GM23338 (cell line): Measurements from ENCODE around the gene MPRIP. TPM values are rescaled to one million over a fixed set of nuclear protein-coding genes. Genes with fewer than 3 reads are reported as not detected.

Experiments
- ATAC-seq: fragments of 200-7000 bp; cut with Tn5 transposase; 3 replicates; pipeline ENCODE4 v1.9.1; 2020
- DNase-seq: peaks from one replicate; pipeline ENCODE4 v3.0.0-alpha.2; 2015; ENCODE audit warnings: low spot score
- H2AFZ ChIP-seq: fragments of 200-600 bp; sonication (generic); 2 replicates; pipeline ENCODE4 v1.8.0; 2016; ENCODE audit warnings: antibody characterized with exemption, mild to moderate bottlenecking, moderate library complexity
- H3F3A ChIP-seq: fragments of 200-600 bp; sonication (generic); replicated peaks from 2 replicates; pipeline ENCODE4 v1.8.0; 2017; ENCODE audit warnings: antibody characterized with exemption, mixed run types, low read depth
- H3K27ac ChIP-seq: fragments of 200-600 bp; sonication (generic); 2 replicates; pipeline ENCODE4 v1.6.1; 2016; ENCODE audit warnings: low read depth
- H3K27me3 ChIP-seq: fragments of 200-600 bp; sonication (generic); 2 replicates; pipeline ENCODE4 v1.8.0; 2016; ENCODE audit warnings: mild to moderate bottlenecking, mixed run types, moderate library complexity; ENCODE audit not compliant: insufficient read depth
- H3K36me3 ChIP-seq: fragments of 200-600 bp; sonication (generic); 2 replicates; pipeline ENCODE4 v1.8.0; 2016; ENCODE audit warnings: mild to moderate bottlenecking; ENCODE audit not compliant: insufficient read depth
- H3K4me1 ChIP-seq: fragments of 200-600 bp; sonication (generic); 2 replicates; pipeline ENCODE4 v1.8.0; 2016; ENCODE audit warnings: mild to moderate bottlenecking, moderate library complexity; ENCODE audit not compliant: insufficient read depth
- H3K4me2 ChIP-seq: fragments of 200-600 bp; sonication (generic); 2 replicates; pipeline ENCODE4 v1.7.1; 2017; ENCODE audit warnings: mixed run types
- H3K4me3 ChIP-seq: fragments of 200-600 bp; sonication (generic); 2 replicates; pipeline ENCODE4 v1.6.1; 2016; ENCODE audit warnings: mixed run types
- H3K79me2 ChIP-seq: fragments of 200-600 bp; sonication (generic); replicated peaks from 2 replicates; pipeline ENCODE4 v1.8.0; 2017; ENCODE audit warnings: mild to moderate bottlenecking; ENCODE audit not compliant: insufficient read depth
- H3K9me2 ChIP-seq: fragments of 200-600 bp; sonication (generic); 2 replicates; pipeline ENCODE4 v1.8.0; 2017; ENCODE audit not compliant: insufficient read depth
- H4K20me1 ChIP-seq: fragments of 200-600 bp; sonication (generic); replicated peaks from 2 replicates; pipeline ENCODE4 v1.8.0; 2017; ENCODE audit warnings: mild to moderate bottlenecking; ENCODE audit not compliant: insufficient read depth
- H3K27ac Mint-ChIP-seq: 2 replicates; pipeline ENCODE4 v1.8.0; 2020; ENCODE audit warnings: inconsistent platforms, mild to moderate bottlenecking, moderate library complexity, mixed read lengths
- H3K27me3 Mint-ChIP-seq: 3 replicates; pipeline ENCODE4 v1.8.0; 2022; ENCODE audit warnings: low read depth, mild to moderate bottlenecking, moderate library complexity, mixed read lengths, inconsistent platforms; ENCODE audit not compliant: insufficient read depth, poor library complexity
- H3K36me3 Mint-ChIP-seq: 3 replicates; pipeline ENCODE4 v1.8.0; 2021; ENCODE audit warnings: low read depth, mild to moderate bottlenecking, inconsistent platforms, moderate library complexity, mixed read lengths
- H3K4me1 Mint-ChIP-seq: 3 replicates; pipeline ENCODE4 v1.8.0; 2020; ENCODE audit warnings: mild to moderate bottlenecking, inconsistent platforms, mixed read lengths
- H3K4me3 Mint-ChIP-seq: 3 replicates; pipeline ENCODE4 v1.8.0; 2021; ENCODE audit warnings: moderate library complexity, mild to moderate bottlenecking, inconsistent platforms, mixed read lengths
- H3K9me3 Mint-ChIP-seq: 3 replicates; pipeline ENCODE4 v1.8.0; 2020; ENCODE audit warnings: moderate library complexity, mild to moderate bottlenecking, inconsistent platforms, mixed read lengths
- EZH2 ChIP-seq: fragments of 200-600 bp; sonication (generic); IDR thresholded peaks from one replicate; pipeline ENCODE4 v1.8.0; 2017; ENCODE audit warnings: antibody characterized with exemption, mild to moderate bottlenecking, low read depth; ENCODE audit not compliant: unreplicated experiment
- EZH2phosphoT487 ChIP-seq: fragments of 200-600 bp; sonication (generic); IDR thresholded peaks from one replicate; pipeline ENCODE4 v1.8.1; 2018; ENCODE audit warnings: antibody characterized with exemption; ENCODE audit not compliant: unreplicated experiment
- JUNB ChIP-seq: IDR thresholded peaks from one replicate; pipeline ENCODE4 v1.6.1; 2016; ENCODE audit warnings: antibody characterized with exemption; ENCODE audit not compliant: unreplicated experiment
- POLR2AphosphoS5 ChIP-seq: IDR thresholded peaks from 2 replicates; pipeline ENCODE4 v1.6.1; 2016; ENCODE audit warnings: antibody characterized with exemption, low read depth
- STAT1 ChIP-seq: IDR thresholded peaks from one replicate; pipeline ENCODE4 v1.6.1; 2016; ENCODE audit warnings: antibody characterized with exemption; ENCODE audit not compliant: unreplicated experiment
- ZNF114 ChIP-seq: fragments of 250-450 bp; sonication (Bioruptor Pico); IDR thresholded peaks from 2 replicates; pipeline ENCODE4 v1.5.0; 2020; ENCODE audit warnings: mild to moderate bottlenecking, moderate library complexity
- polyA plus RNA-seq: library from polyadenylated mRNA; unstranded; fragments of >200 nt; fragmentation: Nextera tagmentation; extraction: Ambion mirVana; gene quantifications from 2 replicates; pipeline ENCODE4 v1.2.1, GENCODE V29; 2016
- total RNA-seq: library from RNA; depleted of rRNA; stranded (reverse); fragments of >200 nt; shearing (Covaris generic); gene quantifications from 2 replicates; pipeline ENCODE4 v1.2.3, GENCODE V29; 2014
- TF ChIP-seq, protein P1 (sequence below), 2 experiments: fragments of 200-600 bp in 1 of 2; sonication (generic) in 1 of 2; conservative IDR thresholded peaks; 2 replicates each; pipeline versions ENCODE4 v1.5.1 to v1.6.1; 2016 to 2017; ENCODE audit warnings: antibody characterized with exemption in 2 of 2, low read depth in 2 of 2, mild to moderate bottlenecking in 2 of 2, moderate library complexity in 1 of 2

Gene MPRIP
- total and polyA plus RNA-seq, 2 experiments from 2014 or later: 39.3 to 113 TPM

DNA sequence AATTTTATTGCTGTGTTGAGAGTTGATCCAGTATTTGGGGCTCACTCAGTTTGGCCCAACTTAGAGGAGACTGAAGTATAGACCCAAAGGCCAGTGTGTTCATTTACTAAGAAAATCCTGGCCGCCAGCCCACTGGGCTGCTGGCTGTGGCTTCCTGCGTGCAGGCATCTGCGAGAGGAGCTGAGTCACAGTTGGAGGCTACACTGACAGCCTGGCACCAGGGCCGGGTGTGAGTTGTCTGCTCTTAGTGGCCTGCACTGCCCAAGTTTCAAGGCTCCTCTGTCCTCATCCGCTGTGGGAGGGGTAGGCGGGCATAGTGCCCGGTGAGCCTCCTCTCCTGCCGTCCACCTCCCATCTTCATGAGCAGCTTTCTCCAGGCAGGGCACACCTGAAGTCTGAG is 109.7 kb downstream of the MPRIP start:
- no peak overlapping the region for H3K4me3 ChIP-seq
- H3K4me1 ChIP-seq: no peaks in the 10 kb centered on the region
- Mint-ChIP-seq H3K9me3 (no peaks in the 10 kb centered on the region), H3K36me3 (peaks cover 41% of the 10 kb centered on the region), H3K27me3 (no peaks in the 10 kb centered on the region), H3K4me3 (no peak overlapping the region), H3K27ac (no peak overlapping the region), H3K4me1 (no peaks in the 10 kb centered on the region)
- no peaks in the 10 kb centered on the region for H3K79me2 ChIP-seq
- no peaks in the 10 kb centered on the region for H3K27me3 ChIP-seq
- H4K20me1 ChIP-seq: no peaks in the 10 kb centered on the region; the same call in 1 of the 2 replicates
- ATAC-seq (no peak), DNase-seq (no peak)
- H3K36me3 ChIP-seq: no peaks in the 10 kb centered on the region
- TF ChIP-seq, protein P1, sequence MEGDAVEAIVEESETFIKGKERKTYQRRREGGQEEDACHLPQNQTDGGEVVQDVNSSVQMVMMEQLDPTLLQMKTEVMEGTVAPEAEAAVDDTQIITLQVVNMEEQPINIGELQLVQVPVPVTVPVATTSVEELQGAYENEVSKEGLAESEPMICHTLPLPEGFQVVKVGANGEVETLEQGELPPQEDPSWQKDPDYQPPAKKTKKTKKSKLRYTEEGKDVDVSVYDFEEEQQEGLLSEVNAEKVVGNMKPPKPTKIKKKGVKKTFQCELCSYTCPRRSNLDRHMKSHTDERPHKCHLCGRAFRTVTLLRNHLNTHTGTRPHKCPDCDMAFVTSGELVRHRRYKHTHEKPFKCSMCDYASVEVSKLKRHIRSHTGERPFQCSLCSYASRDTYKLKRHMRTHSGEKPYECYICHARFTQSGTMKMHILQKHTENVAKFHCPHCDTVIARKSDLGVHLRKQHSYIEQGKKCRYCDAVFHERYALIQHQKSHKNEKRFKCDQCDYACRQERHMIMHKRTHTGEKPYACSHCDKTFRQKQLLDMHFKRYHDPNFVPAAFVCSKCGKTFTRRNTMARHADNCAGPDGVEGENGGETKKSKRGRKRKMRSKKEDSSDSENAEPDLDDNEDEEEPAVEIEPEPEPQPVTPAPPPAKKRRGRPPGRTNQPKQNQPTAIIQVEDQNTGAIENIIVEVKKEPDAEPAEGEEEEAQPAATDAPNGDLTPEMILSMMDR (conservative IDR thresholded peaks at IDR 0.05; ENCODE audit: low read depth in 2 of 2): no peak
- TF ChIP-seq STAT1 (no peak), JUNB (no peak), ZNF114 (CRISPR knock-in tag) (no peak), EZH2phosphoT487 (no peak), POLR2AphosphoS5 (no peak)
- no peak overlapping the region for H3K27ac ChIP-seq
- no peak overlapping the region for H2AFZ ChIP-seq
- no peak overlapping the region for H3K4me2 ChIP-seq
- no peaks in the 10 kb centered on the region for H3K9me2 ChIP-seq
- no peaks in the 10 kb centered on the region for H3F3A ChIP-seq

DNA sequence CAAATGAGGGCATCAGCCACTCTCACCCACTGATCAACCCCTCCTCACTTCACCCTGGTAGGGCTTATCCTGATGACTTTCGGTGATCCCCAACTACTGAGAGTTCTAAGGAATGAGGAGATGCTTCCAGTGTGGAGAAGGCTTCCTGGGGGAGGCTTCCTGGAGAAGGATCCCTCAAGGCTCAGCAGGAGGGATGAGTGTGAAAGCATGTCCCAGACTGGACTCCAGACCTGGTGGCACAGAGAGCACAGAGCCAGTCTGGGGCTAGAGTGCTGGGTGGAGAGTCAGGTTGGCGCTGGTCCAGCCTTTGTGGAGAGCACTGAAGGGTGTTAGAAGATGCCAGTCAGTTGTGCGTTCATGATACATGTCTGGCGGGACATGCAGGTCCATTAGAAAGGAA is 110.1 kb downstream of the MPRIP start:
- Histone ChIP-seq H3K27me3 (no peaks in the 10 kb centered on the region), H2AFZ (no peak overlapping the region), H3K4me1 (no peaks in the 10 kb centered on the region), H3K4me3 (no peak overlapping the region), H3K4me2 (no peak overlapping the region), H3K27ac (no peak overlapping the region), H3K79me2 (no peaks in the 10 kb centered on the region), H4K20me1 (no peaks in the 10 kb centered on the region; the same call in 1 of the 2 replicates), H3K36me3 (no peaks in the 10 kb centered on the region; the same call in 1 of the 2 replicates), H3F3A (no peaks in the 10 kb centered on the region), H3K9me2 (no peaks in the 10 kb centered on the region)
- no peak for DNase-seq
- no peak for ATAC-seq
- Mint-ChIP-seq H3K9me3 (no peaks in the 10 kb centered on the region), H3K27ac (no peak overlapping the region), H3K36me3 (peaks cover 39% of the 10 kb centered on the region), H3K4me3 (no peak overlapping the region), H3K27me3 (no peaks in the 10 kb centered on the region), H3K4me1 (no peaks in the 10 kb centered on the region)
- TF ChIP-seq EZH2phosphoT487: no peak

DNA sequence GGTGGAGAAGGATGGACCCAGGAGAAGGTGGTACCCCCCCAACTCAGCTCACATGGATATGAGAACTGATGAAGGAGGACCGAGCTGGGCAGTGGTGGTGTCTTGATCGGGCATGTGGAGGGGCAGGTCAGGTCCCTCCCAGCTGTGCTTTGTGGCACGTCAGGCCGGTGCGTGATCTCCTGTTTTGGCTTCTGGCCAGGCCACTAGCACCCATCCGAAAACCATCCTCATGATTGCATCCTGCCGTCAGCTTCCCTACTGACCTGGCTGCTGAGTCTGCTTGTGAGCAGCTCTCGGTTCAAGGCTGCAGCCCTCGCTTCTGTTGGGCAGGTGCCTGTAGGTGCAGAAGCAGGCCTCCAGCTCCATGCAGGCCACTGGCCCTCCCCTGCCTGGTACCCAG is 110.8 kb downstream of the MPRIP start:
- no peaks in the 10 kb centered on the region for H3K4me1 Mint-ChIP-seq
- H3K9me3 Mint-ChIP-seq: no peaks in the 10 kb centered on the region
- no peaks in the 10 kb centered on the region; the same call in 1 of the 2 replicates for H3K36me3 ChIP-seq
- H3K4me2 ChIP-seq: no peak overlapping the region
- no peak overlapping the region for H3K4me3 ChIP-seq
- H3K79me2 ChIP-seq: no peaks in the 10 kb centered on the region
- H3K27me3 ChIP-seq: no peaks in the 10 kb centered on the region
- H3K27ac ChIP-seq: no peak overlapping the region
- H3F3A ChIP-seq: no peaks in the 10 kb centered on the region
- H3K36me3 Mint-ChIP-seq: peaks cover 32% of the 10 kb centered on the region
- no peak overlapping the region for H3K27ac Mint-ChIP-seq
- DNase-seq (no peak), ATAC-seq (no peak)
- no peak overlapping the region for H3K4me3 Mint-ChIP-seq
- no peaks in the 10 kb centered on the region for H3K9me2 ChIP-seq
- no peaks in the 10 kb centered on the region for H3K27me3 Mint-ChIP-seq
- H3K4me1 ChIP-seq: no peaks in the 10 kb centered on the region
- TF ChIP-seq JUNB (no peak), EZH2 (no peak)
- H2AFZ ChIP-seq: no peak overlapping the region
- H4K20me1 ChIP-seq: no peaks in the 10 kb centered on the region; the same call in 1 of the 2 replicates
